ENCODE data around the gene TMOD1. TPM values are rescaled to one million over a fixed set of nuclear protein-coding genes. Genes with fewer than 3 reads are reported as not detected.

The TMOD1 gene
- total RNA-seq, 4 donors from 2014 or later: 9.2 to 20.7 (median 13.6) TPM

- TF ChIP-seq CTCF (IDR thresholded peaks at IDR 0.05; ENCODE audit: low read depth): no peak
Observed at GRCh38 chr9:97560851-97561250, 59.4 kb downstream of the TMOD1 start.

GRCh38 chr9:97561501-97561900 is 60.0 kb downstream of the TMOD1 start:
- no peak for TF ChIP-seq CTCF (IDR thresholded peaks at IDR 0.05; ENCODE audit: low read depth)

DNA sequence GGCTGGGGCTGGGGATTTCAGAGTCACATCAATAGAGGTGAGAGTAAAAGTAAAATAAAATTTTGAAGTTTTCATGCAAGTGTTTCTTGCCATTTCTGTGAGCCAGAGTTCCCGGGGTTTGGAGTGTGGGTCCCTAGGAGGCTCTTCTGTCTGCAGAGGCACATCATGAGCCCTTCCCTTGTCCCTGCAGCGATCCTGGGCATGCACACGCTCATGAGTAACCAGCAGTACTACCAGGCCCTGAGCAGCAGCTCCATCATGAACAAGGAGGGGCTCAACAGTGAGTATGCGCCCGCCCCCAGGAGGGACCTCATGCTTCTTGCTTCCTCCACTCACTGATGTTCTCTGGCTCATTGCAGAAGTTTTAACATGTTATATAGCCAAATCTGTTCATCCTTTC is 61.1 kb downstream of the TMOD1 start:
- no peak for TF ChIP-seq CTCF (IDR thresholded peaks at IDR 0.05; ENCODE audit: low read depth)

DNA sequence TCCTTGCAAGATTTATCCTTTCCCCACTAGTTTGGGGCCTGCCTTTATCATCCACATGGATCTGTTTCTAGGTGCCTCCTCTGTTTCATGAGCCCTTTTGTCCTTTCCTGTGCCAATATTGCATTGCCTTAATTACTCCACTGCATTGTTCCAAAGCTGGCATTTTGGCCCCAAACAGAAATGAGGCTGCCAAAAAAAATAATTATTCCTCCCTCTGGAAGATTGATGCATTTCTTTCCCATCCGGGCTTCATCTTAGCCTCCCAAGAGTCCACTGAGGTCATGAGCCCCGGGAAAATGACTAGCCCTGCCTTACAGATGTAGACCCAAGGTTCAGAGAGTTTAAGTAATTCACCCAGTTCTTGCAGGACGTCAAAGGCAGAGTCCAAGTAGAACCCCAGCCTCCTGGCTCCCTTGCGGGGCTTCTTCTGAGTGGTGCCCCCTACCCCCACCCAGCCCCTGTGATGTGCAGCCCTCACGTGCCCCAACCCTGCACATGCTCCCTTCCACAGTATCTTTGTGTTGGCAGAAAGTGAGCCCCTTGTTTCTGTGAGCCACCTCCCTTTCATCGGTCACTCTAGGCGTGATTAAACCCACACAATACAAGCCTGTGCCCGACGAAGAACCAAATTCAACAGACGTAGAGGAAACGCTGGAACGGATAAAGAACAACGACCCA is 62.1 kb downstream of the TMOD1 start:
- no peak for TF ChIP-seq CTCF (IDR thresholded peaks at IDR 0.05; ENCODE audit: low read depth)

GRCh38 chr9:97564291-97565175 is 63.1 kb downstream of the TMOD1 start:
- TF ChIP-seq CTCF (IDR thresholded peaks at IDR 0.05; ENCODE audit: low read depth): no peak

- no peak for TF ChIP-seq CTCF (IDR thresholded peaks at IDR 0.05; ENCODE audit: low read depth)
Observed at GRCh38 chr9:97565262-97565661, 63.8 kb downstream of the TMOD1 start.

GRCh38 chr9:97567182-97567893 is 65.9 kb downstream of the TMOD1 start:
- TF ChIP-seq CTCF (IDR thresholded peaks at IDR 0.05; ENCODE audit: low read depth): no peak

Data from subcutaneous adipose tissue (tissue), 4 donors.